HG03460 (cell line): ENCODE data around the gene ANGEL1.

Source experiments
- ATAC-seq: cut with Tn5 transposase; IDR thresholded peaks from one replicate; pipeline ENCODE4 v1.9.1; 2021; ENCODE audit not compliant: unreplicated experiment

ANGEL1 gene

GRCh38 chr14:76765461-76765931 is 47.2 kb downstream of the ANGEL1 start:
- no peak for ATAC-seq

DNA sequence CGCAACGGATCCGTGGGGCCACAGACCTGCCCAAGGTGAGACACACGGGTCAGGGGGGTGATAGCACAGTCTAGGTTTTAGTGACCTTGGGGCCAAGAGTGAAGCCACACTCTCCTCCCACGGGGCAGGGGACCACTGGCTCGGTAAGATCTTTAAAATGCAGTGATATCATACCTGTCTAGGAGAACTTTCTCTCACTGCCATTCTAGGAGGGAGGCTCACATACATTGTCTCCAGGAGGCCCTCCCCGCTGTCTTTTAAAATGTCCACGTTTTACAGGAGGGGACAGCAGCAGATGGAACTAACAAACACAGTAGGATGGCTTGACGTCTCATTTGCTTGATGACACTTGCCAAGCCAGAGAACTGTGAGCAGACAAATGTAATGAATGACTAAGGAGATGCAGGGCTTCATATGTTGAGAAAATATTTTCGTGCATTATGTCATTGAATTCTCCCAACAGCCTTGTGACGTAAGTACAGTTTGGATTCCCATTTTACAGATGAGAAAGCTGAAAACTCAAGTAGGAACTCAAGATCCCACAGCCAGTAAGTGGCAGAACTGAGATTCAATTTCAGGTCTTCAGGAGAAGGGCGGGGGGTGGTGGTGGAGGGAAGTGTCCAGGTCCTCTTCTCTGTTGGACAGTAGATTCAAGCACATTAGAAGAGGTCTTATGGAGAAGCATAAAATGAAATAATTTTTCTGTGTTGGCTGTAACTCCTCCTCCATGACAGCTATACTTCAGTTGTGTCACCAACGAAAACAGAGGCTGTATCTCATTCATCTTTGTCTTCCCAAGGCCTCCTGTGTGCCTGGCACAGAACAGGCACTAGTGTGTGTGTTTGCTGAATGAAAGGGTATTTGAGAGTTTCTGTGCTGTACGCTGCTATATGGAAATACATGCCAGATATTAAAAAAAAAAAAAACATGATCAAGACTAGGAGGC is 49.3 kb downstream of the ANGEL1 start:
- ATAC-seq, result no peak

- no peak for ATAC-seq
Measured at GRCh38 chr14:76762411-76763095, 50.1 kb downstream of the ANGEL1 start.

DNA sequence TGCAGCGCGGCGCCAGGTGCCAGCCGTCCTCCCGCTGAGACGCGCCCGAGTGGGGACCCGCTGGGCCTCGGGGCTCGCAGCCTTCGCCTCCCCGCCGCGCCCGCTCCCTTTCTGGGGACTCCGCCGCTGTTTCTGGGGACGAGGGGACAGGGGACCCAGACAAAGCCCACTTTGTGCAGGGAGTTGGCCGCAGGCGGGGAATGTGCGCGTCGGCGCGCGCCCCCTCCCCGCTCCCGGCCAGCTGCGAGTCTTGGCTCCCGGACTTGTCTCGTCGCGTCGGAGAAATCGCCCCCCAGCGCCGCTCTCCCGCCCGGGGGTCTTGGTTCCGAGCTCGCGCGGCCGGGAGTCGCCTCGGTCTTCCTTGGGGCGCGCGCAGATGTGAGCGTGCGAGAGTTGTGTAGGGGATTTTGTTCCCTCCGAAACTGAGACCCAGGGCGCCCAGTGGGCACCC is 50.7 kb downstream of the ANGEL1 start:
- no peak for ATAC-seq

DNA sequence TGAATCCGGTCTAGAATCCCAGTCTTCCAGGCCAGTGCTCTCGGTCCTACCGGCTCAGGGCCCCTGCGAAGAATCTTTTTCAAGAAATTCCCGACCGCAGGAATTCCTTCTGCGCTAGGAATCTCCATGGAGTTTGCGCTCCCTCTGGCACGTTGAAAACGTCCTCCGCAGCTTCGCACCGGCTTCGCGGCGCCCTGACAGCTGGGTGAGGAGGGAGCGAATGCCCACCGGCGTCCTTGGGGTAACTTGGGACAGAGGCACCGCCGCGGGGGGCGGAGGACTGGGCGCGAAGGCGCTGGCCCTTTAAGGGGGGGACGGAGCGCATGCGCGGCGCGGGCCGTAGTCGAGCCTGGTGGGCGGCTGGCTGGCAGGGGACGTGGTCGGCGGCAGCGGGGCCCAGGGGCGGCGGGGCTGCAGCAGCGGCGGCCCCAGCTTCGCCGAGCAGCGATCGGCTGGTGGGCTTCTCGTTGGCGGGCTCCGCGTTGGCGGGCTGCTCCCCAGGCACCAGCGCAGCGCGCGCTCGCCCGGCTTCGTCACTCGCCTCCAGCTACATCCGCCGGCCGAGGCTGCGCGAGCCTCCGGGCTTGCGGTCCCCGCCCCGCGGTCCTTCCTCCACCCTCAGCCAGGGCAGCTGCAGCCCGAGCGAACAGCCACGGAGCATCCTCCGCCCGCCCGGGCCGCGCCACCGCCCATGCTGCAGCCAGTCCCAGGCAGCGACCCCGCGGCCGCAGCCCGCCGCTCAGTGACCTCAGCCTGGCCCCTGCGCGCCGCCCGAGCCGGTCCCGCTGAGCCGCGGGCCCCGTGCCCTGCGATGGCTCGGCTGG is 51.3 kb downstream of the ANGEL1 start, which contains the start of gene VASH1:
TSS of gene VASH1 (plus strand) at position 333 of the 824 bp plus-strand sequence. CDS start 1,354 bp downstream, outside the sequence.
- ATAC-seq, result peak; percentile 69

GRCh38 chr14:76760331-76761135 is 52.1 kb downstream of the ANGEL1 start:
- ATAC-seq, result no peak

DNA sequence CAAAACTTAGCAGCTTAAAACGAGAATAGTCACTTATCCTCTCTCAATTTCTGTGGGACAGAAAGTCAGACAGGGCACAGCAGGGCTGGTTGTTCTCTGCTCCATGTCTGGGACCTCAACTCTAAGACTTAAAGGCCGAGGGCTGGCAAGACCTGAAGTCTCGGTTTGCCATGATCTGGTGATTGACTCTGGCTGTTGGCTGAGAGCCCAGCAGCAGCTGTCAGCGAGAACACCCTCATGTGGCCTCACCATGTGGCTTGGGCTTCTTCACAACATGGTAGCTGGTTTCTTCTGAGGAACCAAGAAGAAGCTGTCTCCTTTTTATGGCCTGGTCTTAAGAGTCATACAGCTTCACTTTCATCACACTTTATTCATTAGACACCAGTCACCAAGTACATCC is 53.1 kb downstream of the ANGEL1 start:
- no peak for ATAC-seq

- no peak for ATAC-seq
Measured at GRCh38 chr14:76756371-76756750, 56.3 kb downstream of the ANGEL1 start.

DNA sequence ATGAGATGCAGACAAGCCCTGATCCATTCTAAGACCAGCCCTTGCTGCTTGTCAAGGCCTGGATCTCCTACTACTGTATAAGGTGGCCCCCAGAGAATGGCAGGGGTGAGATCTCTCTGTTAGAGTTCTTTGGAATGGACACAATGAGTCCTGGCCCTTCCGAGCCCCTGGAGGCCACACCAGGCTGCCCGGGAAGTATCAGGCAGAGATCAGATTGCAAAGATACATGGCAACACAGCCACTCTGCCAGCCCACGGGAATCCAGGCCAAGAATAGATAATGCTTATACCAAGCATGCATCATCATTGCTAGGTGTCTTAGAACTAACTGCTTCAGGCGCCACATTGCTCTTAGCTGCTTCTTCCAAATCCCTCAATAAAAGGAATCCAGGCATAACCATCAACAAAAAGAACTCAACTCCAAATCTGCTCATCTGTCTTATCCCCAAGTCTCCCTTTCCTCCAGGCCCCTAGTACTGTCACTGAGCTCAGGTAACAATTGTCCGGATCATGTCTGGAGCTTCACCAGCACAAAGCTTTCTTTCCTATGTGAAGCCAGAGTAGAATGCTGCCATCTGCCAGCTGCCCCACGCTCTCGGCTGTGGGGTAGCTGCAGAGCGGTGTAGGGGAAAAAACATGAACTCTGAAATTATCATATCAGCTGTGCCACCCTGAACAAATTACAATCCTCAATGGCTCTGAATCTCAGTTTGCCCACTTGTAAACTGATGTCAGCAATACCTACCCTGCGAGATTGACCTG is 56.9 kb downstream of the ANGEL1 start:
- no peak for ATAC-seq

DNA sequence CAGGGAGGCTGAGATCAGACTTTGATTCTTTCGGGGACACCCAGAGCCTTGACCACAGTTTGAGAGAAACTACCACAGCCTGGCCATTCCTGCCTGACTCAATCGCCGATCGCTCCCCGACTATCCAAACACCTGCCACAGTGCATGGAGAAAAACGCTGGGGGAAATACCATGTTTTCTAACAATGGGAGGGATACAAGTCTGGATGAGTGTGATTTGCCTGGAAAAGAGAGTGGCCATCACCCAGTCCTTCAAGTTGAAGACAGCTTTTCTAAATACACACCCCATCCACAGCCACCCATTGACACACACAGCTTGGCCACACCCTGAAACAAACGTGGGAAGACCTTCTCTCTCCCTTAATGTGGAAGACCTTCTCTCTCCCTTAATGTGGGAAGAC is 58.1 kb downstream of the ANGEL1 start:
- ATAC-seq, result no peak

- no peak for ATAC-seq
Measured at GRCh38 chr14:76753541-76754198, 59.0 kb downstream of the ANGEL1 start.

DNA sequence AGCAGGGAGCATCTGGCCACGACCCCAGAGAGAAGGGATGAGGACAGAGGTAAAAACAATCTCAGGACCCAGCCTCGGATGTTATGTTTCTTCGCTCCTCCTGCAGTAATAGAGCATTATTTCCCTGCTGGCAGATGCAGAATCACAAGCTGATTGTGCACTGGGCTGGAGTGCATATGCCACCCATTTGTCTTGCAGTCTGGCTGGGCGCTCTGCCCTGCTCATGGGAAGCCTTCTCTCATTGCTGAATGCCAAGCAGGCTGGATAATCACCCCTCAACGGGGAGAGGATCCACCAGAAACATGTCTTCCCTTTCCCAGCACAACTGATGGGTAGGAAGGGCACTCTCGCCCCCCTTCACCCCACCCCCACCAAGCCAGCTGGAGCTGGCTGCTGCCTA is 59.9 kb downstream of the ANGEL1 start:
- no peak for ATAC-seq

GRCh38 chr14:76742966-76743365 is 69.7 kb downstream of the ANGEL1 start:
- ATAC-seq, result no peak

DNA sequence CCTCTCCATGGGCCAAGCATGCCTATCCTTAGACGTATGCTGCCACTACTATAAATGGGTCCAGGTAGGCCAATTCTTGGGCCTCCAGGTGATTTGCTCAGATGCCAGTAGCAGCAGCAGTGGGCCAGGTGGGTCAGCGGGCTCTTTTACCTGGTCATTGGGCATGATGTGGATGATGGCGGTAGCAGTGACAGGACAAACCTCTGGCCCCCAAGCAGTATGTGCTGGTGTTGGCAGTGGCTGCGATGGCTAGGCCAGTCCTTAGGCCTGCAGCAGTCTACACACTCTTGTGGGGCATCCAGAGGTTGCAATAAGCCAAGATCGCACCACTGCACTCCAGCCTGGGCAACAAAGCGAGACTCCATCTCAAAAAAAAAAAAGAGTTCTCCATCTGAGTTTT is 70.5 kb downstream of the ANGEL1 start:
- ATAC-seq, result no peak

DNA sequence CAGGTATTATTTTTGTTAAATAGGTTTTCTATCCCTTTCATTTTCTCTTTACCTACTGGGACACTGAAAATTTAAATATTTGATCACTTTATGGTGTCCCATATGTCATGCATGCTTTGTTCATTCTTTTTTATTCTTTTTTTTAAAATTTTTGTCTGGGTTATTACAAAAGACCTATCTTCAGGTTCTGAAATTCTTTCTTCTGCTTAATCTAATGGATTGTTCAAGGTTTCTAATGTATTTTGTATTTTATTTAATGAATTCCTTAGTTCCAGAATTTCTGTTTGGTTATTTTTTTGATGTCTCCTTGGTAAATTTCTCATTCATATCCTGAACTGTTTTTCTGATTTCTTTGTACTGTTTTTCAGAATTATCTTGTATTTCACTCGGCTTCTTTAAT is 71.6 kb downstream of the ANGEL1 start:
- ATAC-seq, result no peak
